GM10847 (cell line): ENCODE results near the gene PLPP3.

Experiments used
- POLR2A ChIP-seq: IDR thresholded peaks from 2 replicates; pipeline ENCODE4 v1.6.1; 2011; ENCODE audit not compliant: insufficient read length; ENCODE audit errors: extremely low read depth

The PLPP3 gene

GRCh38 chr1:56520016-56520601 lies 59.3 kb downstream of the PLPP3 start:
- TF ChIP-seq POLR2A: no peak

- TF ChIP-seq POLR2A: no peak
These were observed 61.8 kb downstream of the PLPP3 start for GRCh38 chr1:56517404-56518130.

GRCh38 chr1:56516539-56517252 lies 62.7 kb downstream of the PLPP3 start:
- no peak for TF ChIP-seq POLR2A

GRCh38 chr1:56515898-56516538 lies 63.3 kb downstream of the PLPP3 start:
- TF ChIP-seq POLR2A: no peak

- TF ChIP-seq POLR2A: no peak
These were observed 66.5 kb downstream of the PLPP3 start for GRCh38 chr1:56512724-56513494.

GRCh38 chr1:56511766-56512165 lies 67.6 kb downstream of the PLPP3 start:
- TF ChIP-seq POLR2A: no peak

GRCh38 chr1:56511364-56511763 lies 68.0 kb downstream of the PLPP3 start:
- TF ChIP-seq POLR2A: no peak

- TF ChIP-seq POLR2A: no peak
These were observed 68.7 kb downstream of the PLPP3 start for GRCh38 chr1:56510642-56511021.

GRCh38 chr1:56509713-56510641 lies 69.4 kb downstream of the PLPP3 start:
- no peak for TF ChIP-seq POLR2A

- no peak for TF ChIP-seq POLR2A
These were observed 70.8 kb downstream of the PLPP3 start for GRCh38 chr1:56508523-56508983.

GRCh38 chr1:56507925-56508522 lies 71.3 kb downstream of the PLPP3 start:
- TF ChIP-seq POLR2A: no peak

GRCh38 chr1:56506951-56507491 lies 72.3 kb downstream of the PLPP3 start:
- TF ChIP-seq POLR2A: no peak

GRCh38 chr1:56505792-56506743 lies 73.3 kb downstream of the PLPP3 start:
- TF ChIP-seq POLR2A: no peak
